8988T (cell line): Measurements from ENCODE around the gene COPZ1.

Source experiments
- DNase-seq: peaks from one replicate; pipeline ENCODE4 v3.0.0; 2011

COPZ1 gene

GRCh38 chr12:54379398-54380201 lies 54.7 kb downstream of the COPZ1 start:
- DNase-seq = peak; percentile 97

GRCh38 chr12:54381136-54381535 lies 56.2 kb downstream of the COPZ1 start:
- no peak for DNase-seq

- DNase-seq = no peak
These were observed 58.2 kb downstream of the COPZ1 start for GRCh38 chr12:54383041-54383609.

- no peak for DNase-seq
These were observed 59.7 kb downstream of the COPZ1 start, which contains the start of gene ZNF385A for GRCh38 chr12:54384591-54385041. Gene ZNF385A (minus strand): TSS chr12:54384733. CDS start chr12:54384514, 219 bp downstream.

GRCh38 chr12:54385251-54385914 lies 60.5 kb downstream of the COPZ1 start:
- DNase-seq = no peak

- no peak for DNase-seq
These were observed 61.6 kb downstream of the COPZ1 start for GRCh38 chr12:54386403-54387113.

- no peak for DNase-seq
These were observed 62.2 kb downstream of the COPZ1 start for GRCh38 chr12:54387114-54387467.

- DNase-seq = no peak
These were observed 63.6 kb downstream of the COPZ1 start for GRCh38 chr12:54388237-54389133.

GRCh38 chr12:54389134-54389508 lies 64.2 kb downstream of the COPZ1 start:
- DNase-seq = no peak

- DNase-seq = no peak
These were observed 64.8 kb downstream of the COPZ1 start for GRCh38 chr12:54389607-54390175.

- DNase-seq = no peak
These were observed 65.3 kb downstream of the COPZ1 start for GRCh38 chr12:54390176-54390667.

GRCh38 chr12:54390668-54391551 lies 66.0 kb downstream of the COPZ1 start:
- peak; percentile 72 for DNase-seq

GRCh38 chr12:54392485-54393206 lies 67.7 kb downstream of the COPZ1 start:
- no peak for DNase-seq

GRCh38 chr12:54393207-54393609 lies 68.3 kb downstream of the COPZ1 start:
- no peak for DNase-seq

- DNase-seq = no peak
These were observed 68.8 kb downstream of the COPZ1 start for GRCh38 chr12:54393743-54394142.

- no peak for DNase-seq
These were observed 69.4 kb downstream of the COPZ1 start for GRCh38 chr12:54394281-54394719.

GRCh38 chr12:54394986-54395385 lies 70.1 kb downstream of the COPZ1 start:
- no peak for DNase-seq

- no peak for DNase-seq
These were observed 70.6 kb downstream of the COPZ1 start for GRCh38 chr12:54395545-54395944.

GRCh38 chr12:54397157-54397556 lies 72.2 kb downstream of the COPZ1 start:
- DNase-seq = no peak

GRCh38 chr12:54398218-54398617 lies 73.3 kb downstream of the COPZ1 start:
- no peak for DNase-seq
